ENCODE data around the gene ROPN1L. TPM values are rescaled to one million over a fixed set of nuclear protein-coding genes. Genes with fewer than 3 reads are reported as not detected.

ROPN1L gene
- total and polyA plus RNA-seq, 2 of the 4 experiments (the other 2 are of a cell fraction) = 0.34 to 0.36 TPM

DNA sequence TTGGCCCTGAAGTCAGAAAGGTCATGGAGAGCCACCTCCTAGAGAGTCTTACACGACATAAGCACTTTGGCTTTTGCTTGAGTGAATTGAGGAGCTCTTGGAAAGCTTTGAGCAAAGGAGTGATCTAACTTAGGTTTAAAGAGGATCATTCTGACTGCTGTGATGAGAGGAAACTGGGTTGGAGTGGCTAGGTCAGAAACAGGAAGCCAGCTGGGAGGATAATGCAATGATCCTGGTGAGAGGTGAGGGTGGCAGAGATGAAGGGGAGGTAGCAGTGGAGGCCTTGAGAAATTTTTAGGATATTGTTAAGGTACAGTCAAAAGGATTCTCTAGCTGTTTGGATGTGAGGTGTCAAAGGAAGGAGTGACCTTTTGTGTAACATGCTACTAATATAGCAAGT, 32.2 kb upstream of the ROPN1L start:
- TF ChIP-seq RFX5 (IDR thresholded peaks at IDR 0.05; ENCODE audit: low read depth, low read length) (no peak), RCOR1 (IDR thresholded peaks at IDR 0.05; ENCODE audit: insufficient replicate concordance, low read length) (no peak), CHD1 (IDR thresholded peaks at IDR 0.05; ENCODE audit: low read depth, low read length) (no peak), MAFK (IDR thresholded peaks at IDR 0.05; ENCODE audit: low read depth, low read length) (no peak), NFE2L2 (IDR thresholded peaks at IDR 0.05; ENCODE audit: low read depth, low read length) (no peak), SMC3 (IDR thresholded peaks at IDR 0.05; ENCODE audit: low read depth, low read length) (no peak), CEBPB (IDR thresholded peaks at IDR 0.05; ENCODE audit: low read depth, low read length) (no peak), POLR2A (IDR thresholded peaks at IDR 0.05; ENCODE audit: low read depth, low read length) (no peak), RAD21 (IDR thresholded peaks at IDR 0.05; ENCODE audit: low read length) (no peak), MXI1 (IDR thresholded peaks at IDR 0.05; ENCODE audit: borderline replicate concordance, low read depth, low read length) (no peak), FOS (IDR thresholded peaks at IDR 0.05; ENCODE audit: low read depth, low read length) (no peak), CTCF (conservative IDR thresholded peaks at IDR 0.05; ENCODE audit: low read depth, low read length) (no peak), MAZ (IDR thresholded peaks at IDR 0.05; ENCODE audit: borderline replicate concordance, low read depth, low read length) (no peak), BHLHE40 (IDR thresholded peaks at IDR 0.05; ENCODE audit: low read depth, low read length) (no peak), ELK1 (IDR thresholded peaks at IDR 0.05; ENCODE audit: borderline replicate concordance, low read depth, low read length) (no peak), USF2 (IDR thresholded peaks at IDR 0.05; ENCODE audit: low read depth, low read length) (no peak)
- DNase-seq (no peak), ATAC-seq (ENCODE audit: low read depth) (no peak)
- no peak overlapping the region for H3K14ac ChIP-seq (replicated peaks; ENCODE audit: low read depth, low read length)
- H2BK15ac ChIP-seq (ENCODE audit: low read depth, low read length) = no peak overlapping the region
- no peak overlapping the region for H4K8ac ChIP-seq (ENCODE audit: low read depth in 2 of 2, low read length in 2 of 2)
- no peaks in the 10 kb centered on the region for H3K27me3 ChIP-seq (ENCODE audit: control insufficient read depth, insufficient read depth, low read length)
- H2AK9ac ChIP-seq (replicated peaks; ENCODE audit: low read depth, low read length, poor library complexity) = no peak overlapping the region
- peaks cover 47% of the 10 kb centered on the region for H3K36me3 ChIP-seq (ENCODE audit: control insufficient read depth, insufficient read depth, low read length)
- intact Hi-C loops (cut with micrococcal nuclease) (no loop called here), dilution Hi-C loops (cut with HindIII; ENCODE audit: low sequenced_read_pairs, unreplicated experiment) (no loop called here), in situ Hi-C loops (cut with MboI; ENCODE audit: low sequenced_read_pairs) (no loop called here)
- H3K4ac ChIP-seq (ENCODE audit: low read depth, low read length) = no peak overlapping the region
- BruUV-seq (replicated peaks) = no TSS peak
- peaks cover 15 to 37% of the 10 kb centered on the region in 2 experiments for H3K79me1 ChIP-seq (ENCODE audit: low read depth in 1 of 2, low read length in 2 of 2)
- H3K9me3 ChIP-seq (ENCODE audit: control insufficient read depth, insufficient read depth, low read length) = no peaks in the 10 kb centered on the region
- H2AFZ ChIP-seq (replicated peaks; ENCODE audit: low read length, poor library complexity) = no peak overlapping the region
- H3K56ac ChIP-seq (ENCODE audit: extremely low read depth, insufficient read depth, low read length) = no peak overlapping the region
- ChIA-PET POLR2A (ENCODE audit: unreplicated experiment) (no interaction called here), CTCF (interaction anchor here (0.6 kb wide), 1 partner anchor 66 kb away, joined by 4 read pairs; no protein-coding TSS in a partner anchor)
- H3K4me3 ChIP-seq (ENCODE audit: insufficient read depth, low read depth, low read length) = no peak overlapping the region
- no peak overlapping the region for H3K27ac ChIP-seq (ENCODE audit: insufficient read depth, low read length)
- no peak overlapping the region for H4K5ac ChIP-seq (ENCODE audit: low read depth, low read length)
- H2BK20ac ChIP-seq (ENCODE audit: low read depth, low read length) = no peak overlapping the region
- H2BK120ac ChIP-seq (ENCODE audit: low read depth, low read length) = no peak overlapping the region
- 0 out of 2 replicates have a peak, but pooled peaks cover under 1% of the 10 kb centered on the region for H4K20me1 ChIP-seq (ENCODE audit: insufficient read depth, low read length)
- H2AK5ac ChIP-seq (ENCODE audit: low read depth, low read length) = no peak overlapping the region
- no peak overlapping the region for H3K9ac ChIP-seq (ENCODE audit: low read depth, low read length)
- no peak overlapping the region for H3K18ac ChIP-seq (ENCODE audit: low read depth, low read length)
- no peak overlapping the region for H3K4me2 ChIP-seq (ENCODE audit: low read depth, low read length)
- H4K91ac ChIP-seq (ENCODE audit: insufficient read depth, low read depth, low read length) = no peak overlapping the region
- no peak overlapping the region for H3K23ac ChIP-seq (ENCODE audit: low read depth, low read length)
- H2BK5ac ChIP-seq (ENCODE audit: low read depth, low read length, poor library complexity, severe bottlenecking) = no peak overlapping the region
- WGBS, 2 experiments (ENCODE audit: extremely low coverage in 2 of 2, insufficient read length in 1 of 2) = 100% methylated on average over 1 of the region's 1 CpG; no CpG with 5 or more reads in 1 of the 2 experiments
- peaks cover under 1% of the 10 kb centered on the region; the same call in 1 of the 2 replicates for H3K9me1 ChIP-seq (ENCODE audit: insufficient read depth, low read length)
- H3K4me1 ChIP-seq (ENCODE audit: control insufficient read depth, insufficient read depth, low read length) = no peaks in the 10 kb centered on the region
